ENCODE measurements around the gene PDZD2. TPM values are rescaled to one million over a fixed set of nuclear protein-coding genes. Genes with fewer than 3 reads are reported as not detected.

The PDZD2 gene
- polyA plus RNA-seq, 10 donors = 6.0 to 12.4 (median 7.4) TPM

- DNase-seq = no peak
Observed at GRCh38 chr5:31637851-31638250, 1.1 kb upstream of the PDZD2 start.

- no peak for DNase-seq
Observed at GRCh38 chr5:31638345-31638744, 586 bp upstream of the PDZD2 start.

GRCh38 chr5:31639481-31640411 lies 815 bp downstream of the PDZD2 start:
- DNase-seq = peak in 1 of 3 donors; percentile 42

GRCh38 chr5:31640573-31640972 lies 1.6 kb downstream of the PDZD2 start:
- no peak for DNase-seq

DNA sequence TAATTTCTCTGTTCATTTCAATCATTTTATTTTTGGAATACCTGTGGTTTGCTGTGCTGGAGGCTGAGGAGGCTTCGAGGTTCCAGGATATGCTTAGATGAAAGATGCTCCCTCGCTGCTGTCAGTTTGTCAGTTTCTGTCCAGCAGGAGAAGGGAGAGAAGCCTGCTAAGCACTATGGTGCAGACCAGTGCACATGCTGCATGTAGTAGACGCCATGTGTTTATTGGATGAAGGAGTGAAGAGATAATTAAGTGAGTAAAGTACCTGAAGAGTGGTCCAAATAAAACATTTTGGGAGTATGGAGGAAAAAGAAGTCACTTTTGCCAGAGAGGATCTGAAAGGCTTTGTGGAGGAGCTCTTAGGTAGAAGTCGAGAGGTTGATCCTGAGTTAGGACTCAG lies 2.1 kb downstream of the PDZD2 start:
- no peak for DNase-seq

GRCh38 chr5:31641575-31641974 lies 2.6 kb downstream of the PDZD2 start:
- no peak for DNase-seq

- DNase-seq = no peak
Observed at GRCh38 chr5:31645420-31646081, 6.6 kb downstream of the PDZD2 start.

- DNase-seq = no peak
Observed at GRCh38 chr5:31648326-31648725, 9.4 kb downstream of the PDZD2 start.

DNA sequence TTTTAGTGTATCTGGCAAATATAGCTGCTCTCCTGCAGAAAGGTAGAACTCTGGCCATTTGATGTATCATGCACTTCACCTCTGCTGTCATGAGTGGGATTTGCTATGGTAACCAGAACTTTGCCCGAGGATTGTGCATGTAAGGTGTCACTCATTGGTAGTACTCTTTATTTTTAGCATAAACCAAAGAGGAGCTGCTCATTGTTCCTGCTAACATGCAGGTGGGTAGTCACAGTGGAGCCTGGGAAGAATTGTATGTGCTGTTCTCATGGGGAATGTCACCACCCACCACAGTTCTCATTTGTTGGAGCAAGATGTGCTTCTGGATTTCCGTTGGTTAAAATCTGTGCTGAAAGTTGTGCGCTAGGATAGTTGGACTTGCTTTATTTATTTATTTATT lies 12.3 kb downstream of the PDZD2 start:
- no peak for DNase-seq

DNA sequence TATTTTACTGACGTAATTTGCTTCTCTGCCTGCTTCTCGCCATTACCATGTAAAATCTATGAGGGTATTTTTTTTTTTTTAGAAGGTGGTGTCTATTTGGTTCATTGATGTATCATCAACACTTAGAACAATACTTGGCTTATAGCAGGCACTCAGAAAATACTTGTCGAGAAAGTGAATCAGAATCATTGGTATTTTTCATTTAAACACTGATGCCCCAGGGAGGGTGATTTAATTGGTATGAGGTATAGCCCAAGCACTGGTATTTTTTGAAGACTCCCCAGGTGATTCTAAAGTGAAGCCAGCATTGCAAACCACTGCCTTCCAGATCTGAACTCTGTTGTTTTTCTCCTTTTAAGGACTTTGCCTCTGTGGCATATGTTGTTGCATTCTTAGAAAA lies 16.6 kb downstream of the PDZD2 start:
- no peak for DNase-seq

DNA sequence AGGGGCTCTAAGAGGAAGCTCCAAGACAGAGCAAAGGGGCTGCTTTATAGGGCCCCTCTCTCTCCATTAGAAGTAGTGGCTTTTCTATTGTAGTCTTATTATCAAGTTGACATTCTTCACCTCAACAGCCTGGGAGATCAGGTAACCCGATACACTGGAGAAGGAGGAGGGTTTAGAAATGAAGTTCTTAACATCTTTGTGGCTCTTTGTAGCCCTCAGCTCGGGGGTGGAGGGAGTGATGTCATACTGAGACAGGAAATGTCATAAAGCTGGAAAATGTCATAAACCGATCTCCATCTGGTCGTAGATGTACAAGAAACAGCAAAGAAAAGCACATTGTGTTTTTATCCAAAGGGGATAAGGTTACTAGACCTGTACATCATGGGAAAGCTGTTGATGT lies 17.9 kb downstream of the PDZD2 start:
- DNase-seq = no peak

- DNase-seq = no peak
Observed at GRCh38 chr5:31657315-31657979, 18.5 kb downstream of the PDZD2 start.

- DNase-seq = no peak
Observed at GRCh38 chr5:31661257-31661656, 22.3 kb downstream of the PDZD2 start.

DNA sequence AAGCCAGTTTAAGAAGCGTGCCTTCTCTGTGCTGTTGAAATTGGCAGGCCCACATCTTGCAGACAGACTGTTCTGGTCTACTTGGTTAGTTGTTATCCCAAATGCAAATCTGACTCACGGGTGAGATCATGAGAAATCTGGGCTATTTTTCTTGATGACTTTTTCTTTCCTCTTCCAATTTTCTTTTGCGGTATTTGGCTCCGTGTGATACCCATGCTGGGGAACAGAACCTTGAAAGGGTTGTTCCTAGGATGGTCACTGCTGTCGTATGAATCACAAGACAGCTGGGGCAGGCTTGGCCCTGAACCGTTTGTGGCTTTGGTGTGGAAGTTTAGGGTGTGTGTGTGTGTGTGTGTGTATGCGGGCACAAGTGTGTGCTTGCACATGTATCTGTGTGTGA lies 24.6 kb downstream of the PDZD2 start:
- peak in 2 of 3 donors; percentile 15 to 47 for DNase-seq

GRCh38 chr5:31664566-31664965 lies 25.6 kb downstream of the PDZD2 start:
- no peak for DNase-seq

DNA sequence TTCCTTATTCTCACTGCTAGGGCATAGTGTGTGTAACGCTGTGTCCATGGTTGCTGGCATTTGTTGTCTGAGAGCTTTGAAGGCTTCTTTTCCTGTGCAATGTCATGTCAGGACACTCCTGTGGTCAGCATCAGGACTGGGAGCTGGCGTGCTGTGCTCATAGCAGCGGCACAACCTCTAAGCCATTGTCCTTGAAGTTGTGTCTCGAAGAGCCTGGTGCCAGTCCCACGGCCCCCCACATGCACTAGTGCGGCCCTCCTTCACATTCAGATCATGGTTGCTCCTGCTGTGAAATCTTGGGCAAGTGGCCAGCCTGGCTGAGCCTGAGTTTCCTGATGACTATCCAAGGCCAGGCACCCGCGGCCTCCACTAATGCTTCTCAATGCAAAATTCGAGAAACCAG lies 32.4 kb downstream of the PDZD2 start:
- no peak for DNase-seq

DNA sequence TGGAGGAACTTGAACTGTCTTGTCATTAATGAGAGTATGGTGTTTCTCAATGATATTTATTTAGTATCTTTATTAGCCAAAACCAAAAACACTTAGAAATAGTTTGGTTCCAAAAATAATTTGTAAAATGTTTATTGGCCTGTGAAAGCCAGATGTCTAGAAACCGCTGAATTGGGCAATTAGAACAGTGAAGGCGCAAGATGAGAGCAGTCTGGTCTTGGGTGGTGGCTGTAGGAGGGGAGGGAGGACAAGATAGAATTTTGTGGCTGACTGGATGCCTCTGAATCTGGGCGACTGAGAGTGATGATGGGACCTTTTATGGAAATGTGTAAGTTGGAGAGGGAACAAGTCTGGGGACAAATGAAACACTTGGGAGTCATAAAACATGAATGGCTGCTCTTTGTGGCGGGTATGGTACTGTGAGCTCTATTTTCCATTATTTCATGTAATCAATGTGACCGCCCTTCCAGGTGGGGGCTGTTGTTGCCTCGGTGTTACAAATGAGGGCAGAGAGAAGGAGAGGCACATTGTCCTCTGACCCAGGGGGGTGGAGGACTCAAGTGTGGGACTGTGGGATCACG lies 35.5 kb downstream of the PDZD2 start:
- no peak for DNase-seq

DNA sequence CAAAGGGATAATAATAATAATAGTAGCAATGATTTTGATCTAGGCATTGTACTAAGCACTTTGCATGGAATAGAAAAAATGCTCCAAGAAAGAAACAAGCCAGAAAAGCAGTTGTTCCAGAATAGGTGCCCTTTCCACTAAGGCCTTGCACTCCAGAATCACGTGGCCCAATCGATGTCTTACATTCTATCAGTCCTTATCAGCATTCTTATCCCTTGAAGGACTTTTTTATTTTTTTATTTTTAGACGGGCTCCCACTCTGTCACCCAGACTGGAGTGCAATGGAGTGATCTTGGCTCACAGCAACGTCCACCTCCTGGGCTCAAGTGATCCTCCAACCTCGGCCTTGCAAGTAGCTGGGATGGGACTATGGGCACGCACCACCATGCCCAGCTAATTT lies 36.5 kb downstream of the PDZD2 start:
- DNase-seq = no peak

- DNase-seq = no peak
Observed at GRCh38 chr5:31678180-31678579, 39.2 kb downstream of the PDZD2 start.

DNA sequence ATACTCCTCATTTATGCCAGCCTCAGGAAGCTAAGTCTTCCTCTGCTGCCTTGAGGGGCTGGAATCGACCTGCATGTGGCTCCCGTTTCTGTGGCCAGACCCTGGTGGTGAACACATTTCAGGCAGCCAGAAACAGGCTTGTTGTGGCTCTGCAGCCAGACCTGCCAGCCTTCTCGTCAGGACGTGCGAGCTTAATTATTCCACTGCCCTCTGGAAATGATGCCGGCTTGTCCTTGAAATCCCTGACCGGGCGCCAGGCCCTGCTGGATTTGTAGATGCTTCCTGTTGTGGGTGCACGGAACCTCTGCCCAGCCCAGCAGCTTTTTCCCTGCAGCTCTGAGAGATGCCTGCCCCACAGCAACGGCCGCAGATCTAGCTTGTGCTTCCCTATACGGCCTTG lies 41.6 kb downstream of the PDZD2 start:
- no peak for DNase-seq

DNA sequence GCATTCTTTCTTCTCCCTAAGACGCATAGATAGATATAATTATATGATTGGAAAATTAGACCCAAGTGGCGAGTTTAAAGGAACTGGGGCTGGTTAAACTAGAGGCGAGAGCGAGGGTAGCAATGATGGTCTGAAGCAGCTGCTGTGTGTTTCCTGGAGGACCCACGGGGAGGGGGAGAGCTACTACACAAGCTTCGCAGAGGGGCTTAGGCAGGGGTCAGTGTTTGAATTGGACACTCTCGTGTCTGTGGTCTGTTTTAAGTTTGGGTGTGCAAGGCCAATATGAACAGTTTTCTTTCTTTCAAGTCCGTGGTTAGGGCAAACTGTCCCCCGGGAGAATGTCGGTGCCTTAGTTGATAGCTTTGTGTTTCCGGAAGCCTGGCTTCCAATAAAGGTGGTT lies 43.1 kb downstream of the PDZD2 start:
- no peak for DNase-seq

GRCh38 chr5:31682851-31683250 lies 43.9 kb downstream of the PDZD2 start:
- DNase-seq = no peak
